Suppressor macrophage treated with lipopolysaccharide for 1 hour (primary cell): ENCODE data around the gene RBM26.
"Not testable (repeated sequence)": the region's sequence is repeated elsewhere in the genome, so short reads cannot be mapped to it uniquely, and the experiment has no call there.

ENCODE experiments used
- DNase-seq, 3 donors: peaks; one replicate each; pipeline ENCODE4 v3.0.0-alpha.2; 2020 to 2022

RBM26 gene

DNA sequence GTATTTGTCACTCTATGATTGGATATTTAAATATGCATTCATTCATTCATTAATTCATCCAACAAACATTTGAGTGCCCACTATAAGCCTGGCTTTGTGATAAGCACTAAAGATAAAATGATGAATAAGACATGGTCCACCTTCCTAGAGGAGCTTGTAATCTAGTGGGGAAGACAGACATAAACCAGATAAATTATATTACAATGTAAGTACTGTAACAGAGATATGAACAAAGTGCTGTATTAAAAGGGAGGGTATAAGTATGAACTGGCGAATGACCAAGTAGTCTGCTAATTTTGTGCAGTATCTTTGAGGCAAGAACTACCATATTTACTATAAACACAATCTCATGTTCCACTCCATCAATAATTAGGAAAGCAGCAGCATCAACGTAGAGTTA is 88.2 kb downstream of the RBM26 start:
- DNase-seq, result no peak

DNA sequence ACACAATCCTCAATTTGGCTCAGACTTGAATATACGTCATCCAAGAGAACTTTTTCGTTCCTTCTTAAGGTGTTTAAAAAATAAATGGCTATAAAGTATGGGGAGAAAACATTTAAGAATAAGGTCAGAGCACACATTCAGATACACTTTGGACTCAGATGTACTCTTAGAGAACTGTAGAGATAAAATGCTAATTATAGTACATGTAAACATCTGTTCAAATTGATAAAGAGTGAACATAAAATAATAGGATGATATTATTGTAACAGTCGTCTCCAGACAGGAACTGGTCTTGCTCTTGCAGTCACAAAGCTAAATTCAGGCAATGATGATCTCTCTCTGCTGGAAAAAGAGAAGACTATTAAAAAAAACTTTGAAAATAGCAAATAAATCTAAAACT is 91.4 kb downstream of the RBM26 start:
- DNase-seq, result no peak

DNA sequence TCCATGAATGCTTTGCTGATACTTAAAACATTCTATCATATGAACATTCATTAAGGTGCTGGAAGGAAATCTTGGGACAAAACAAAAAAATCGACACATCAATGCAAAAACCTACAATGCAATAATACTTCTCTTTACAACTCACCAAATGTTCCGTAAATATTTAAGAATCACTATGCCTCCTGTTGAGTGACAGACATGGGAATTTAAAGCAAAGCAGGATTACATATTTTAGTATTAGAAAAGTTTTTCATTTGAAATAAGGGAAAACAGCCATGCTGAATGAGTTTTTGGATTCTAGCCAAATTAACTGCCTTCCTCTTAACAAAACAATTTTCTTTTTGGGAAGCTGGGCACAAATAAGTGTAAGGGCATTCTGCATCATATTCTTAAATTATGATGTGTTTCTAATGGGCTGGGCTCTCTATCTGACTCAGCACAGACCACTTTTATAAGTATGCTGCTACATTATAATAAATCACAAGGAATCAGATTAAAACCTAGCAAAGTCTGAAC is 93.7 kb downstream of the RBM26 start:
- DNase-seq, result no peak

DNA sequence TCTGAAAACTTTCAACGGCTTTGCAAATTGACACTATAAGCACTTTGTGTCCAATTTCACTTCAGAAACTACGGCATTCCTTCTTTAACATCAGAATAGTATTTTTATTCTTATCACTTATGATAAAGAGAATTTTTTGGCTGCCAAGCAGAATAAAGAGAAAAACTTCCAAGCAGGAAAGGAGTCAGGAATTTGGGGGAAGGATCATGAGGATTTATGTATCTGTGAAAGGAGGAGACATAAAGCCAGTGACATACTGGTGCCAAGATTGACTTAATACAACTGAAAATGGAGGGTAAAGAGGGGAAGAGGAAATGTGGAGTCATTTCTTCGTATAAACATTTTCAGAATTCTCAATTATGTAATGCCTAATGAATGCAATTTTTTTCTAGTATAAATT is 94.7 kb downstream of the RBM26 start:
- DNase-seq, result no peak

DNA sequence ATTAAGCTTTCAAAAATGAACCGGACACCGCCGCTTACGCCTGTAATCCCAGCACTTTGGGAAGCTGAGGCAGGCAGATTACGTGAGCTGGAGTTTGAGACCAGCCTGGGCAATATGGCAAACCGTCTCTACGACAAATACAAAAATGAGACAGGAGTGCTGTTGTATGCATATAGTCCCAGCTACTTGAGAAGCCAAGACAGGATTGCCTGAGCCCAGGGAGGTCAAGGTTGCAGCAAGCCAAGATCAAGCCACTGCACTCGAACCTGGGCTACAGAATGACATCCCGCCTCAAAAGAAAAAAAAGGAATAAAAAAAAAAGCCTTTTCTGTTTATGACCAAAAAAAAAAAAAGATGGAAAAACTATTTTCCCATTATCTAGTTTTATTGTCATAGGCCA is 96.4 kb downstream of the RBM26 start:
- no peak for DNase-seq

DNA sequence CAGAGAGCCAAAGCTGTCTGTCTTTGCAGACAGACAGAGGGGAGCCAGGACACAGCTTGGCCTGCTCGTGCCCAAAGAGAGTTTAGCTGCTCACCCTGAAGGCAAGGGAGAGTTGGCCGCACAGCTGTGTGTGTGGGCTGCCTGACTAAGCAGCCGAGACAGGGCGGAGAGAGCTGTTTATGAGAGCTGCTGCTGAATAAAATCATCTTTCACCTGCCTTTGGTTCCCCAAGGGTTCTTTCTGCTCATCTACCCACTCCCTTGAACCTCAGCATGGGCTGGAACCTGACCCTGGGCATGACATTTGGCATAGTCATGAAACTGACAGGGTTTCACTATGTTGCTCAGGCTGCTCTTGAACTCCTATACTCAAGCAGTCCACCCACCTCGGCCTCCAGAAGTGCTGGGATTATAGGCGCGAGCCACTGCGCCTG is 98.2 kb downstream of the RBM26 start:
- DNase-seq, result no peak

DNA sequence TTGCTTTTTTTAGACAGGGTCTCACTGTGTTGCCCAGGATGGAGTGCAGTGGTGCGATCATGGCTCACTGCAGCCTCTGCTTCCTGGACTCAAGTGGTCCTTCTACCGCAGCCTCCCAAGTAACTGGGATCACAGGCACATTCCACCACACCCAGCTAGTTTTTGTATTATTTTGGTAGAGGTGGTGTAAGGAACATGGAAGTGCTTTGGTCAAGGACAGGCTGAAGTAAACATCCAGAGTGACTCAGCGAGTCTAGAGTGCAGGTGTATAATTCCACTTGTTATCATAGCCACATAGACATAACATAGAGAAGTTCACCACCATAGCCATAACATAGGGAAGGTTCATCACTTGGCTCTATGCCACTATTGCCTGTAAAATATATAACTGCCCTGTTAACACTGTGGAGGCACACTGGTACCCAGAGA is 98.6 kb downstream of the RBM26 start:
- DNase-seq, result no peak

DNA sequence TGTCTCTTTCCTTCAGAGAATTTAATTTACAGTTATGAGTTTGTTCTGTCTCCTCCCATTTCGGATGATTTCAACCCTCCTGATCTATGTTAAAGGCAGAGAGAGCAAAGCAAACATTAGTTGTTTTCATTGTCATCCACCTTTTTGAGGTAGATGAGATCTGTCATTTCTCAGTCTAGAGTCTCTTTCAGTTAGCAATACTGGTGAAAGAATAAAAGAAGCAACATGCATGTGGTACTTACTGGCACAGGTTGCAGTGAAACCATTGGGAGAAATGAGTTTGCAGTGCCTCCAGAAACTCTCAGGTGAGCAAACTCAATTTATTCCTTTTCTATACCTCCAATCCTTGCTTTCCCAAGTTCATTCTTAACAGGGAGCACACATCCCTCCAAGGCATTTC is 99.4 kb downstream of the RBM26 start:
- DNase-seq, result no peak

DNA sequence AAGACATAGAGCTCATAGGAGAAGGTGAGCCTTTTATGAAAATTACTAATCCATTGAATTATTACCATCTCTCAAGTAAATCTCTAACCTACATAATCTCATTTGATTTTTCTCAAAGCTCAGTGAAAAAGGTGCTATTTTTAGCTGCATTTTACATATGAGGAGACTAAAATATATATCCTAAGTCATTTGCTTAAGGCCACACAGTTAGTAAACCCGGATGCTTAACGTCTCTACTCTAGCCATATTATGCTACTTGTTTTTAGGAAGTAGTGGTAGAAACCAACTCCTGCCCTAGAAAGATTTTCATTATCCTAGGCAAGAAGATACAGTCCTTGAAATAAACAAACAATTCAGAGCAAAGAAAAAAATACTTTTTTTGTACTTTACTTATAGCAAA is 108.9 kb downstream of the RBM26 start:
- DNase-seq, result no peak

DNA sequence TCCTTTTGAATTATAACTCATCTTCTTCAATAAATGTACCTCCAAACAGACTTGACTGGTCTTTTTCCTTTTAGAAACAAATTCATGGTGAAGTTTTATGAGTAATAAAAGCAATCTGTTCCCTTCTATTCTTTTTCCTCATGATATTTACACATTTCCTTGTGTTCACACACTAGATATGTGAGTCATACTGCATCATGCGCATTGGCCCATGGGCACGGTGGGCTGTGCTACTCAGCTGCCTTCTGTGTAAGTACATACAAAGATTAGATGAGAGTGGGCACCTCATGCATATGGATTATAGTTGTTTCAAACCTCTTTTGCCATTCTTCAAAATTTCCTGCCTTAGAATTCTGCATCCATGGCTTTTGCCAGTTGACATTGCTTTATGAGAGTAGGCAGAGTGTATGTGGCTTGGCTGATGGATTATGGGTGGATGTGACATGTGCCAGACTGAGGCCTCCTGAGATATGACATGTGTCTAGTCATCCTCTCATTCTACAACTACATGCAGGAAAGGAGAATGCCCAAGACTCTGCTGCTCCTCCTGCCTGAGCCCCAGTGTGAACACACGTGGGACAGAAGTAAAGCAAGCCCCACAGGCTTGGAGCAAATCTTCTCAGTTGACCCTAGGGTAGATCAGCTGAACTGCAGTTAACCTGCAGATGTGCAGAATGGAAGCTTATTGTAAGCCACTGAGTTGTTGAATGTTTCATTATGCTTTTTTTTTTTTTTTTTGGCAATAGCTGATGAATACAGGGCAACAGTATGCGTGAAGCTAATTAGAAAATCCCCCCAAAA is 109.9 kb downstream of the RBM26 start:
- peak in 1 of 3 donors; percentile 6 for DNase-seq

DNA sequence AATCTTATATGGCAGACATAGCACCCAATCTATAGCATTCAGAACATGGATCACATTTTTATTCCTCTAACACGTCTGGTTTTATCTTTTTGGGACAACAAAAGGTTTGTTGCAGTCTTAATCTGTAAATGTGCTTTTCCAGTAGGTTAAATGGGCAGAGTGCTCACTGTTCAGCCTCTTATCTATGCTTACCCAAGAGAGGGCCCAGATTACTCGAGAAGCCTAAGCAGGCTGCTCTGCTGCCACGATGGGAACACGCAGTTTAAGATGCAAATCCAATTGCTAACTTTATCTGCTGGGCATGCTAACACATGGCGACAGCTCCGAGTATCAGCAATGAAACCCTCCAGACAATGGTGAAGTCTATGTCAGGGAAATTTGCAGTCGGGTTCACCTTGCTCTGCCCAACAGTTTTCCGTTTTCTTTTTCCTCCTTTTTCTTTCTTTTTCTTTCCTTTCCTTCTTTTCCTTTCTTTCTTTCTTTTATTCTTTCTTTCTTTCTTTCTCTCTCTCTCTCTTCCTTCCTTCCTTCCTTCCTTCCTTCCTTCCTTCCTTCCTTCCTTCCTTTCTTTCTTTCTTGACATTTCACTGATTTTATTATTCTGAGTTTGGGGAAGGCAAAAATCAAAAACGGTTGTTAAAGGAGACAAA is 115.3 kb downstream of the RBM26 start:
- DNase-seq, result no peak

DNA sequence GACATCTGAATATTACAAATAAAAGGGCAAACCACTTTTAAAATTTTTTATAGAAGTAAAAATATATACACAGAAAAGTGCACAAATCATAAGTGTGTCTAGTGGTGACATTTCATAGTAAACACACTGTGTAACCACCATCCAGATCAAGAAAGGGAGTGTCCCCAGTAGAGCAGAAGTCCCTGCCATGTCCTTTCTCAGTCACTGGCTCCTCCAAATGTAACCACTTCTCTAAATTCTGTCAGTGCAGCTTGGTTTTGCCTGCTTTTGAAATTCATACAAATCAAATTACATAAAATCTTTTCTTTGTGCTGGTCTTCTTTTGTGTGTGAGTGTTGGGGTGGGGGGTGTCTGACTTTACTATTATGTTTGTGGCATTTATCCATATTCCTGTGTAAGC is 116.5 kb downstream of the RBM26 start:
- DNase-seq, result peak in 2 of 3 donors; percentile 39 to 46

DNA sequence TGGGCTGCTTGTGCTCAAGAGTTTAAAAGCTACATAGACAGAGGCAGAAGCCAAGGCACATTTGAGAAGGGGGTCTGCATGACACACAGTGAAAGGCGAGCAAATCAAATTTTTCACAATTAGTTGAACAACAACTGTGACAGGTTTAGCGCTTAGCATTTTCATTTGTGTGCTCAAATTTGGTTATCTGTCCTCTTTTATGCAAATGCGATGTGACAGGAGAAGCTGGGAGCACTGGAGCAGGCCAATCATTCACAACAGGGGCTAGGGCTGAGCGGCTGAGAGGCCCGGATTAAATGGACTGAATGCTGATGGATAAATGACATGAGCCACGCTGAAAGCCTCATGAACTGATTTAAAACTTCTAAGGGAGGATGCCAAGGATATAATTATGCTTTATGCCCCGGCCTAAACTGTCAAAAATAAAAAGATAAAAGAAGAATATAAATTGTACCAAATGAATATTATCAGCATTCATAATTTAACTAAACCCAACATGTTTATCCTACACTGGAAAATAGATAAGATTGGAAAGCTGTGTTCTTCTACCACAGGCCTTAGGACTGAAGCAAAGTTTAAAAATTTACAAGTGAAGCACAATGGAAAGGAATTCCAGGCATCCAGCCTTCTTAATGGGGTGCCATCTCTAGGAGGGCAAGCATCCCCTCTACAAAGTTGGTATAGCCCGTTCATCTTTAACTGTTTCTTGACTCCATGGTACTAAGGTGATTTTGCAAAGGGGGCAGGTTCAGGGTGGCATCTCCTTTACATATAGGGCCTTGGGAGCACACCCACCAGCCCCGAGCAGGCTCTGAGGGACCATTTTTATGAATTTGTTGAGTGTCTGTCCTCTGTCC is 117.9 kb downstream of the RBM26 start:
- no peak for DNase-seq

DNA sequence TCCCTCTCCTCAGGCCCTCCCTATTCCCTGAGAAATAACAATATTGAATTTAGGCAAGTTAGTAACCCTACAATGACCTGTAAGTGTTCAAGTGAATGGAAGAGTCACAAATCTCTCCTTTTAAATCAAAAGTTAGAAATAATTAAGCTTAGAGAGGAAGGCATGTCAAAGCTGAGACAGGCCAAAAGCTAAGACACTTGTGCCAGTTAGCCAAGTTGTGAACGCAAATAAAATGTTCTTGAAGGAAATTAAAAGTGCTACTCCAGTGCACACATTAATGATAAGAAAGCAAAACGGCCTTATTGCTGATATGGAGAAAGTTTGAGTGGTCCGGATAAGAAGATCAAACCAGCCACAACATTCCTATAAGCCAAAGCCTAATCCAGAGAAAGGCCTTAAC is 120.9 kb downstream of the RBM26 start:
- DNase-seq, result no peak

DNA sequence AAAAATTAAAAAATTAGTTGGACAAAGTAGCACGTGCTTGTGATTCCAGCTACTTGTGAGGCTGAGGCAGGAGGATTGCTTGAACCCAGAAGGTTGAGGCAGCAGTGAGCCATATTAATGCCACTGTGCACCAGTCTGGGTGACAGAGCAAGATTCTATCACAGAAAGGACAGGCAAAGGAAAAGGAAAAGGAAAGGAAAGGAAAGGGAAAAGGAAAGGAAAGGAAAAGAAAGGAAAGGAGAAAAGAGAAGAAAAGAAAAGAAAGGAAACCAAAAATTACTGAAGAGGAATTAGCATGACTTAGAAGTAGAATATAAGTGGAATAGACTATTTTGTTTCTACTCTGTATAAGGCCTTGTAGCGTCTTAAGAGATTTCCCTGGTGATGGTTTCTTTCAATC is 122.3 kb downstream of the RBM26 start:
- no peak for DNase-seq

DNA sequence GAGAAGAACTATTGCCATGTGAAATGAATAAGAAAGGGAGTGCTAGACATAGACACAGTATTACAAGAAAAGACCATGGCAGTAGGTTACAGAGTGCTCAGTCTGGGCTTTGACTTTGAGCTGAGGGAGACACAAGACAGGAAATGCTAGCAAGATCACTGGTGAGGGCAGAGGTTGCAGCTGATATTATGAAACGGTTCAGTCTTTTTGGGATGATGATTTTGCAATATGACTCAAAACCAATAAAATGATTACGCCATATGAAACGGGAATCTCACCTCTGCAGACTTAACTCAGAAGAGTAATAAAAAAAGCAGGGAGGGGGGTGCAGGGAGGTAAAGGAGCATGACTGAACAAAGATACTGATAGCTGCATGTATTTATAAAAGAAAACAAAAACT is 123.1 kb downstream of the RBM26 start:
- DNase-seq, result peak in 2 of 3 donors; percentile 11 to 26

DNA sequence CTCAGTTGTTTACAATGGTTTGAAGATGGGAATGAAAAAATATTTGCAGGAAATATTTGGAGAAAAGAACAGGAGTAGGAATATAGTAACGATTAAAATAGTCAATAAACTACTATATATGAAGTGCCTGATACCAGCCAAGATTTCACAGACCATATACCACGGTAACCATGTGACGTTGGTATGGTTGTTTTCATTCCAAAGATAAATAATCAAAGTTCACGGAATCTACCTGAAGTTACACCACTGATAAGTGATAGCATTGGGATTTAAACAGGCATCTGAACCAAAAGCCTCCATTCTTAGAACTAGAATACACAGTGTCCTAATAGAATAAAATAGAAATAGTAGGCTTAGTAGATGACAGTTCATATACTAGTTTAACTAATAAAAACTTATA is 123.5 kb downstream of the RBM26 start:
- no peak for DNase-seq

DNA sequence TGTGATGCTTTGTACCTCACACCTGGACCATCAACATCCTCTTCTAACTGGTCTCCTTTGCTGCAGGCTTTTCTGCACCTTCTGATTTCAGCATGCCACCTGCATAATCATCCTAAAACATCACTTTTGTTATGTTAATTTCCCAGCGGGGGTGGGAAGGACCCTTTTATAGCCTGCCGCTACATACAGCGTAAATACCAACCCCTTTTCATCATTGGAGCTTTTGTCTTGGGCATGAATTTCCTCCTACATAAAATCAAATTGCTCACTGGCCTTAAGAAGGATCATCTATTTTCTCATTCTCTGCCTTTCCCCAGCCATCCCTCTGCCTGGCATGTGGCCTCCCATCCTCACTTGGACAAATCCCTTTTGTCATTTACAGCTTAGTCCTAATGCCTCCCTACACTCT is 124.7 kb downstream of the RBM26 start:
- DNase-seq, result no peak

DNA sequence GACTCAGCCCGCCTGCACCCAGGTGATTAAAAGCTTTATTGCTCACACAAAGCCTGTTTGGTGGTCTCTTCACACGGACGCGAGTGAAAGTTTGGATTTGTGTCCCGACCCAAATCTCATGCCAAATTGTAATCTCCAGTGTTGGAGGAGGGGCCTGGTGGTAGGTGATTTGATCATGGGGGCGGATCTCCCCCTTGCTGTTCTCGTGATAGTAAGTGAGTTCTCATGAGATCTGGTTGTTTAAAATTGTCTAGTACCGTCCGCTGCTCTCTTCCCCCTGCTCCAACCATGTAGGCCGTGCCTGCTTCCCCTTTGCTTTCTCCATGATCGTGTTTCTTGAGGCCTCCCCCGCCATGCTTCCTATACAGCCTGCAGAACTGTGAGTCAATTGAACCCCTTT is 126.3 kb downstream of the RBM26 start:
- not testable (repeated sequence) for DNase-seq

DNA sequence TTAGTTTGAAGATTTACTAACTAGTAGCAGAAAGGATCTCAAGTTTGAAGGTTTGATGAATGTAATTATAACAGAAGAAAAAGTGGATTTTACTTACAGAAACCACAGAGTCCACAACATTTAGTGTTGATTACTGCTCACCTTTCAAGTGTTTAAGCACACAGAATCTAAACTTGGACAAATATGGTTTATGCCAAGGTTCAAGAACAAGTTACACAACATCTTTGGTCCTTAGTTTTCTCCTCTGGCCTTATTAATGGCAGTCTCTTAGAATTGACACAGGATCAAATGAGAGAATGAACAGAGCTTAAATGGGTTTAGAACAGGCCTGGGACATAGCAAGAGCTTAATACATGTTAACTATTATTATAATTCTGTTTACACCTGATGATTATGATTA is 133.0 kb downstream of the RBM26 start:
- no peak for DNase-seq

DNA sequence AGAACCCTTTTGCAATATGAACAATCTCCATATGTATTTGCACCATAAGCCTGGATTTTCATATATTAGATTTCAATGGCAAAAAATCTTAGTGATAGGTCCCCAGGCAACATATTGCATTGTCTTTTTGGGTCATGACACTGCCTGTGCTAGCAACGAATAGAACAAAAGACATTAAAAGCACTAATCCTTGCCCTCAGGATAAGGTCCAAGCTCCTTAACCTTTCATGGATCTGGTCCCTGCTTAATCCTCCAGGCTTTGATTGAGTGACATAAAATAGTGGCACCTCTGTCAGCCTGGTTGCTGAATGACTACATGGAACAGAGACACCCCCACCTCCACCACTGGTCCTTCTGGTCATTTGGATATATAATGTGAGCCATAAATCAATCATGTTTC is 134.4 kb downstream of the RBM26 start:
- no peak for DNase-seq

DNA sequence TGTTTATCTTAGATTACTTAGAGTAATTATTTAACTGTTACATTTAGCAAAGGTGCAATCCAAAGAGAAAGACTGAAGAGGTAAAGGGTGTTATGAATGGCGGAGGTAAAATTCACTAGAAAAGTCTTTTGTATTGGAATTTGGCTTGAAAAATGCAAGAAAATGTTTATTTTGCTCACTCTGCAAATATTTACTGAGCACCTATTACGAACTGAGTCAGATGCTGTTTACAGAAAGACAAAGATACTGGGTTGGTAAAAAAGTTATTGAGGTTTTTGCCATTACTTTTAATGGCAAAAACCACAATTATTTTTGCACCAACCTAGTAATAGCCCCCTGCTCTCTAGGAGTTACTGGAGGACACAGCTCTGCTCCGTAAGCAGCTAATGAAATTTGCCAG is 135.2 kb downstream of the RBM26 start:
- DNase-seq, result no peak
